Fibroblast of pulmonary artery (primary cell): Measurements from ENCODE around the gene SULT6B1.
A peak's percentile ranks its signal among the peaks of the same experiment; 100 is the strongest.
"Not testable (repeated sequence)": the region's sequence is repeated elsewhere in the genome, so short reads cannot be mapped to it uniquely, and the experiment has no call there.

Experiments used
- DNase-seq: peaks from one replicate; pipeline ENCODE4 v3.0.0-alpha.2; 2010; ENCODE audit warnings: low read depth
- H3K4me3 ChIP-seq: replicated peaks from 2 replicates; pipeline ENCODE4 v1.5.1; 2011; ENCODE audit warnings: low read depth, mild to moderate bottlenecking, control low read depth, low read length, moderate library complexity
- TF ChIP-seq, protein P1 (sequence below): IDR thresholded peaks from 2 replicates; pipeline ENCODE4 v1.5.1; 2011; ENCODE audit warnings: mild to moderate bottlenecking, control low read depth, low read length, inconsistent platforms; ENCODE audit errors: missing control alignments

Gene SULT6B1, protein sequence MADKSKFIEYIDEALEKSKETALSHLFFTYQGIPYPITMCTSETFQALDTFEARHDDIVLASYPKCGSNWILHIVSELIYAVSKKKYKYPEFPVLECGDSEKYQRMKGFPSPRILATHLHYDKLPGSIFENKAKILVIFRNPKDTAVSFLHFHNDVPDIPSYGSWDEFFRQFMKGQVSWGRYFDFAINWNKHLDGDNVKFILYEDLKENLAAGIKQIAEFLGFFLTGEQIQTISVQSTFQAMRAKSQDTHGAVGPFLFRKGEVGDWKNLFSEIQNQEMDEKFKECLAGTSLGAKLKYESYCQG

DNA sequence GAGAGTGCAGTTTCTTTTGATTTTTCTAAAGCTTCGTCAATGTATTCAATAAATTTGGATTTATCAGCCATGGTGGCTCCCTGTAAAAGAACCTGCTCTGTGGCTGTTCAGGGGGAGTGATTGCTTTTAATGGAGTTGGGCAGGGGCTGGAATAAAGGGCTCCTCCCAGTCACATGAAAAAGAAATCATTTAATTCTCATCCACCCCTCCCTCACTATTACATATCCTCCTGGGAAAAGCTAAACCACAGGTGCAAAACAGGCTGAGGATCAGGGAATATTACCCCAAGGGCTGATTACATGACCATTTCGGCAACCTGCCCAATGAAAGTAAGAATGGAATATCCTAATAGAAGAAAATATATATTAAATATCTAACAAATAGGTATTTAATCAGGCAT is at the start of gene SULT6B1:
Gene SULT6B1, minus strand, starts transcription at position 101 of the 400 bp plus-strand sequence. Its CDS starts 30 bp downstream, at position 71.
- TF ChIP-seq, protein P1, sequence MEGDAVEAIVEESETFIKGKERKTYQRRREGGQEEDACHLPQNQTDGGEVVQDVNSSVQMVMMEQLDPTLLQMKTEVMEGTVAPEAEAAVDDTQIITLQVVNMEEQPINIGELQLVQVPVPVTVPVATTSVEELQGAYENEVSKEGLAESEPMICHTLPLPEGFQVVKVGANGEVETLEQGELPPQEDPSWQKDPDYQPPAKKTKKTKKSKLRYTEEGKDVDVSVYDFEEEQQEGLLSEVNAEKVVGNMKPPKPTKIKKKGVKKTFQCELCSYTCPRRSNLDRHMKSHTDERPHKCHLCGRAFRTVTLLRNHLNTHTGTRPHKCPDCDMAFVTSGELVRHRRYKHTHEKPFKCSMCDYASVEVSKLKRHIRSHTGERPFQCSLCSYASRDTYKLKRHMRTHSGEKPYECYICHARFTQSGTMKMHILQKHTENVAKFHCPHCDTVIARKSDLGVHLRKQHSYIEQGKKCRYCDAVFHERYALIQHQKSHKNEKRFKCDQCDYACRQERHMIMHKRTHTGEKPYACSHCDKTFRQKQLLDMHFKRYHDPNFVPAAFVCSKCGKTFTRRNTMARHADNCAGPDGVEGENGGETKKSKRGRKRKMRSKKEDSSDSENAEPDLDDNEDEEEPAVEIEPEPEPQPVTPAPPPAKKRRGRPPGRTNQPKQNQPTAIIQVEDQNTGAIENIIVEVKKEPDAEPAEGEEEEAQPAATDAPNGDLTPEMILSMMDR = no peak
- DNase-seq = no peak
- no peak within 1 kb of the TSS for H3K4me3 ChIP-seq

DNA sequence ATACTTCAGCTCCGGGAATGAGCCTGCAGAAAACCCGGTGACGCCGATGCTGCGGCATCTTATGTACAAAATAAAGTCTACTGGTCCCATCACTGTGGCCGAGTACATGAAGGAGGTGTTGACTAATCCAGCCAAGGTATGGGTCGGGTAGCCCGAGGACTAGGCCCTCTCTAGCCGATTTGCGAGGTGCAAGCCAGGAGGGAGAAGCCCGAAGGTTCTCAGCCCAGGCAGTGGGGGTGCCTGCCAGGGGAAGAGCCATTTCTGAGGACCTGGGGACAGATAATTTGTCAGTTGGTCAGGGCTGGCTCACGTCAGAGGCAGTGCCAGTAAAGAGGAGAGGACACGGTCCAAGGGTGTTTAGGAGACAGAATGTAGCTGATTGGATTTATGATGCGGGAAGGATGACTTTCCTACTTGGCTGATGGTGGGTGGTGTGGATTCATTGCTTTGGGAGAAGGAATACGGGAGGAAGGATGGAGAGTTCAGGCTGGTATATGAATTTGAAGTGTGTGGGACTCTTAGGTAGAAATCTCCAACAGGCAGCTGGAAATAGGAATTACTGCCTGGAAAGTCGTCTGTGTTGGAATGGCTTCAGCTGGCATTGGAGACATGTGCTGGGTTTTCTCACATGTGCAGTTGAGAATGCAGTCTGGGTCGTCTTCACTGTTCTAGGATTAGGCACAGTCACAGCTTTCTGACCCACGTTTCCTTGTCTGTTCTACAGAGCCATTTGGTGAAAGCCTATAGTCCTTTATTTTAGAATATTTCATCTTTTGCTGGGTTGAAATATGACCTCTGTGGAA is 43.9 kb upstream of the SULT6B1 start:
- DNase-seq = peak; percentile 18
- peak overlapping the region; percentile 94 for H3K4me3 ChIP-seq
- TF ChIP-seq, protein P1 = no peak

DNA sequence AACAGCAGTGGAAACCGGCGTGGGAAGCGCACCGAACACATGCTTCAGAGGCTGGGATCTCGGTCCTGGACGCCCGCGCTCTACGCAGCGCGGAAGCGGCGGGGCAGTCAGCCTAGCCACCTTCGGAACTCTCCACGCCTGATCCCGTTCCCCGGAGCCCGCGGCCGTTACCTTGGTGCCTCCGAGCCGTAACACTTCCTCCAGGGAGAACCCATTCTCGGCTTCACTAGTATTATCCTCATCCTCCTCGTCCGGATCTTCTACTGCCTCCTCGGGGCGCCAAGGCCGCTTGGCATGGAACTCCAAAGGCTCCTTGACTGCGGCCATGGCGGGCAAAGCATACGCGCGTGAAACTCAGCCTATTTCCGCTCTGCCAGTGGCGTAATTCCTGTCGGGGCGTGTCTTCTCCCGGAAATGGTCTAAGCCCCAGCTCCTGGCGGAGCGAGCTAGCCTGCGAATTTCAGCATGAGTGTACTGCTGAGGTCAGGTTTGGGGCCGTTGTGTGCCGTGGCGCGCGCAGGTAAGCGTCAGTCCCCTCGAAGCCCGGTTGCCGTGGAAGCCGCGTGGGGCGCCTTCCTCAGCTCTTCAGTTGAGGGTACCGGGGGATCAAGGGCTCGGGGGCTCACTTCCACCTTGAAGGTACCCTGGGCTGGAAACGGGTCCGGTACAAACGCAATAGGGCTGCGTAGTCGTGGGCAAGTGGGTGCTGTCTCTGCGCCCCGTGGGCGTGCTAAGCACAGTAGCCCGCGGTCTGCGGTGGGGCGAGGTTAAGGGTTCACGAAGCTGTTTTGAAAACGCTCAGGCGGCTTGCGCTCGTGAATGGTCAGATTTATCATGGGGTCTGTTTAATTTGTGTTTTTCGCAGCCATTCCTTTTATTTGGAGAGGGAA is 43.0 kb upstream of the SULT6B1 start, which contains the start of the genes CEBPZ and NDUFAF7:
Gene CEBPZ, minus strand, starts transcription at position 356 of the 890 bp plus-strand sequence. Its CDS starts 29 bp downstream, at position 327.
Gene NDUFAF7, plus strand, starts transcription at position 418 of the 890 bp plus-strand sequence. Its CDS starts 48 bp downstream, at position 466.
- TF ChIP-seq, protein P1 = no peak

DNA sequence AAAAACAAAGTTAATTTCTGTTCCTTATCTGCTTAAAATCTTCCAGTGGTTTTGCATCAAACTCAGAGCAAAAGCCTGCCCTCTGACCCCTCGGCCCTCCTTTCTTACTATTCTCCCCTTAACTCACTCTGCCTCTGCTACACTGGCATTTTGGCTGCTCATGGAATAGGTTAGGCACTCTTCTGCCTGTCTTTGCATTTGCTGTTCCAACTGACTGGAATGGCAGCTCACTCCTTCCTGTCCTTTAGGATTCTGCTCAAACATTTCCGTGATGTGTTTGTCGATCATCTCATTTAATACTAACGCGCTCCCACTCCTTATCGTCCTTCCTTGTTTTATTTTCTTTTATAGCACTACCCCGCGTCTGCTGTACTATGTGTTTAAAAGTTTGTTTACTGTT is 42.1 kb upstream of the SULT6B1 start:
- peak; percentile 9 for DNase-seq
- H3K4me3 ChIP-seq = peak overlapping the region; percentile 94
- TF ChIP-seq, protein P1 = no peak

More for the DNA sequence above, 43.0 kb upstream of the SULT6B1 start, which contains the start of the genes CEBPZ and NDUFAF7:
- H3K4me3 ChIP-seq = peak within 1 kb of the TSS; percentile 94
- peak; percentile 94 for DNase-seq

DNA sequence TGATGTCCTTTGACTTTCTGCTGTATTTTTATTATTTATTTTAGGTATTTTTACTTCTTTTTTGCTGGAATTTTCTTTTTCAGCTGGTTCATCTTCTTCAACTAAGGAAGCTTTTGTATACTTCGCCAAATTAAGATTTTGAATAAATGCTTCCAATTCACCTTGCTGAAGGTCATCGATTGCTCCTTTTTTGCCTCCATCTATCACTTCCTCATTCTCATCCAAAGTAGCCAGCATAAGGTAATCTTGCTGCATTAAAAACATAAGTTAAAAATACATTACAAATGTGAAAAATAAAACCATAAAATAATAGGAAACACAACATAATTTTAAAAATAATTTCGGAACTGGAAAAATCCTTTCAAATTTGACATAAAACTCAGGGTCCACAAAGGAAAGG is 40.3 kb upstream of the SULT6B1 start:
- no peak overlapping the region for H3K4me3 ChIP-seq
- no peak for DNase-seq
- TF ChIP-seq, protein P1 = no peak

DNA sequence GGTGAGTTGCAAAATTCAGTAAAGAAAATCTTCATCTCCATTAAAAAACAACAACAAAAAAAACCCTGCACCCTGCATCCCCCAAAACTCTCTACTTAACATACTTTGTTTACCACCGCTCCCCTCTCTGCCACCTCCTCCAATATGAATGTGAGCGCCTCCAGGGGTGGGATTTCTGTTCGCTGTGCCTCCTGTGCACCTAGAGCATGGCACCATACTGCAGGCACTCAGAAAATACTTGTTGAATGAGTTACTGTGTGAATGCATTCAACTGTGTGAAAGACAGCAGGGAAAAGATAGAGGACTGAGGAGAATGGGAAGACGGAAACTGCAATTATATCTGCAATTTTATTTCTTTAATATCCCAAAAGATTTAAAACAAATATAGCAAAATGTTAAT is 38.4 kb upstream of the SULT6B1 start:
- DNase-seq = no peak
- H3K4me3 ChIP-seq = no peak overlapping the region
- TF ChIP-seq, protein P1 = no peak

DNA sequence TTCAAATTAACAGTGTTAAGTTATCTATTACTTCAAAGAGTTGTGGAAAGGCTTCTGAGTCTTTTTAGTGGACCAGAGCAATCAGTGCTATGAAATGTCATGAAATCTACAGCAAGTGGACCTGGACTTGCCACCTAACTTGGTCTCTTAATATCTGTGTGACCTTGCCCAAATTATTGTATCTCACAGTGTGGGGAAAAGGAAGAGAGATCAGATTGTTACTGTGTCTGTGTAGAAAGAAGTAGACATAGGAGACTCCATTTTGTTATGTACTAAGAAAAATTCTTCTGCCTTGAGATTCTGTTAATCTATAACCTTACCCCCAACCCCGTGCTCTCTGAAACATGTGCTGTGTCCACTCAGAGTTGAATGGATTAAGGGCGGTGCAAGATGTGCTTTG is 36.7 kb upstream of the SULT6B1 start:
- not testable (repeated sequence) for H3K4me3 ChIP-seq, DNase-seq
